ENCODE measurements around the gene CYTIP.

- TF ChIP-seq REST (IDR thresholded peaks at IDR 0.05; ENCODE audit: insufficient read depth in 1 of 2, low read depth in 2 of 2, low read length in 1 of 2): no peak
- TF ChIP-seq, protein P1, sequence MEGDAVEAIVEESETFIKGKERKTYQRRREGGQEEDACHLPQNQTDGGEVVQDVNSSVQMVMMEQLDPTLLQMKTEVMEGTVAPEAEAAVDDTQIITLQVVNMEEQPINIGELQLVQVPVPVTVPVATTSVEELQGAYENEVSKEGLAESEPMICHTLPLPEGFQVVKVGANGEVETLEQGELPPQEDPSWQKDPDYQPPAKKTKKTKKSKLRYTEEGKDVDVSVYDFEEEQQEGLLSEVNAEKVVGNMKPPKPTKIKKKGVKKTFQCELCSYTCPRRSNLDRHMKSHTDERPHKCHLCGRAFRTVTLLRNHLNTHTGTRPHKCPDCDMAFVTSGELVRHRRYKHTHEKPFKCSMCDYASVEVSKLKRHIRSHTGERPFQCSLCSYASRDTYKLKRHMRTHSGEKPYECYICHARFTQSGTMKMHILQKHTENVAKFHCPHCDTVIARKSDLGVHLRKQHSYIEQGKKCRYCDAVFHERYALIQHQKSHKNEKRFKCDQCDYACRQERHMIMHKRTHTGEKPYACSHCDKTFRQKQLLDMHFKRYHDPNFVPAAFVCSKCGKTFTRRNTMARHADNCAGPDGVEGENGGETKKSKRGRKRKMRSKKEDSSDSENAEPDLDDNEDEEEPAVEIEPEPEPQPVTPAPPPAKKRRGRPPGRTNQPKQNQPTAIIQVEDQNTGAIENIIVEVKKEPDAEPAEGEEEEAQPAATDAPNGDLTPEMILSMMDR (IDR thresholded peaks at IDR 0.05): no peak
Observed at GRCh38 chr2:157415591-157416101, 28.2 kb downstream of the CYTIP start.

Data from Panc1 (cell line).